NCI-H446 treated with DMSO at 0.1 percent for 48 hours (cell line): ENCODE data around the gene VPS25.
"Not testable (repeated sequence)": the region's sequence is repeated elsewhere in the genome, so short reads cannot be mapped to it uniquely, and the experiment has no call there.

Experiments
- DNase-seq: peaks from one replicate; lab custom pipeline; 2025; lab: John Stamatoyannopoulos, UW

Gene VPS25

GRCh38 chr17:42773290-42774035 lies at the start of gene VPS25:
TSS of gene VPS25 (plus strand) at chr17:42773449. CDS start at chr17:42773476, 27 bp downstream.
- DNase-seq: peak; percentile 60

GRCh38 chr17:42723636-42724035 lies 49.6 kb upstream of the VPS25 start:
- no peak for DNase-seq

GRCh38 chr17:42725143-42725542 lies 48.1 kb upstream of the VPS25 start:
- DNase-seq: no peak

GRCh38 chr17:42740699-42741098 lies 32.5 kb upstream of the VPS25 start:
- no peak for DNase-seq

- DNase-seq: not testable (repeated sequence)
Measured at GRCh38 chr17:42742916-42743315, 30.3 kb upstream of the VPS25 start.

GRCh38 chr17:42743595-42744282 lies 29.5 kb upstream of the VPS25 start:
- no peak for DNase-seq

GRCh38 chr17:42744283-42744805 lies 28.9 kb upstream of the VPS25 start:
- DNase-seq: no peak

GRCh38 chr17:42744806-42745617 lies 28.2 kb upstream of the VPS25 start, which contains the start of gene EZH1:
TSS of gene EZH1 (minus strand) at chr17:42745040. CDS start at chr17:42728941, 16,099 bp downstream.
- DNase-seq: peak; percentile 86

GRCh38 chr17:42748202-42748907 lies 24.9 kb upstream of the VPS25 start:
- DNase-seq: no peak

GRCh38 chr17:42748908-42749798 lies 24.1 kb upstream of the VPS25 start:
- DNase-seq: no peak

GRCh38 chr17:42750739-42751344 lies 22.4 kb upstream of the VPS25 start:
- DNase-seq: no peak

- no peak for DNase-seq
Measured at GRCh38 chr17:42751628-42752027, 21.6 kb upstream of the VPS25 start.

GRCh38 chr17:42754782-42755181 lies 18.5 kb upstream of the VPS25 start:
- no peak for DNase-seq

GRCh38 chr17:42759982-42760651 lies 13.1 kb upstream of the VPS25 start:
- no peak for DNase-seq

- DNase-seq: no peak
Measured at GRCh38 chr17:42760652-42761581, 12.3 kb upstream of the VPS25 start, which contains the start of gene RAMP2. TSS of gene RAMP2 (plus strand) at chr17:42761227. CDS start at chr17:42761262, 35 bp downstream.

GRCh38 chr17:42761638-42762037 lies 11.6 kb upstream of the VPS25 start:
- no peak for DNase-seq

- DNase-seq: no peak
Measured at GRCh38 chr17:42766124-42766523, 7.1 kb upstream of the VPS25 start.

- no peak for DNase-seq
Measured at GRCh38 chr17:42767512-42767911, 5.7 kb upstream of the VPS25 start.
